HL-60 (cell line): Measurements from ENCODE around the gene AKAP8.

Experiments
- DNase-seq, 2 experiments: peaks; one replicate each; pipeline ENCODE4 v3.0.0-alpha.2; 2010 to 2020; ENCODE audit warnings: low read depth in 1 of 2, low spot score in 1 of 2
- H3K27ac ChIP-seq: fragments of 250-450 bp; sonication (Bioruptor Pico); replicated peaks from 2 replicates; pipeline ENCODE4 v1.5.1; 2020; ENCODE audit warnings: mild to moderate bottlenecking, moderate library complexity
- H3K27me3 ChIP-seq: fragments of 250-450 bp; sonication (Bioruptor Pico); 2 replicates; pipeline ENCODE4 v1.5.1; 2021; ENCODE audit warnings: mild to moderate bottlenecking, moderate library complexity; ENCODE audit not compliant: insufficient read depth, poor library complexity, severe bottlenecking
- H3K4me3 ChIP-seq: replicated peaks from 2 replicates; pipeline ENCODE4 v1.5.1; 2011; ENCODE audit warnings: mild to moderate bottlenecking, control low read depth, low read length; ENCODE audit not compliant: insufficient read depth
- GABPA ChIP-seq: IDR thresholded peaks from 2 replicates; pipeline ENCODE4 v1.6.1; 2012; ENCODE audit warnings: low read depth
- POLR2AphosphoS5 ChIP-seq: IDR thresholded peaks from 2 replicates; pipeline ENCODE4 v1.6.1; 2012; ENCODE audit warnings: low read depth
- REST ChIP-seq: IDR thresholded peaks from 2 replicates; pipeline ENCODE4 v1.6.1; 2012; ENCODE audit warnings: low read depth; ENCODE audit not compliant: insufficient replicate concordance
- SPI1 ChIP-seq: IDR thresholded peaks from 2 replicates; pipeline ENCODE4 v1.6.1; 2012; ENCODE audit warnings: low read depth, mild to moderate bottlenecking, borderline replicate concordance
- TF ChIP-seq, protein P1 (sequence below): IDR thresholded peaks from one replicate; pipeline ENCODE4 v1.5.1; 2011; ENCODE audit warnings: low read length, control low read depth, inconsistent platforms; ENCODE audit not compliant: insufficient read depth

AKAP8 gene

DNA sequence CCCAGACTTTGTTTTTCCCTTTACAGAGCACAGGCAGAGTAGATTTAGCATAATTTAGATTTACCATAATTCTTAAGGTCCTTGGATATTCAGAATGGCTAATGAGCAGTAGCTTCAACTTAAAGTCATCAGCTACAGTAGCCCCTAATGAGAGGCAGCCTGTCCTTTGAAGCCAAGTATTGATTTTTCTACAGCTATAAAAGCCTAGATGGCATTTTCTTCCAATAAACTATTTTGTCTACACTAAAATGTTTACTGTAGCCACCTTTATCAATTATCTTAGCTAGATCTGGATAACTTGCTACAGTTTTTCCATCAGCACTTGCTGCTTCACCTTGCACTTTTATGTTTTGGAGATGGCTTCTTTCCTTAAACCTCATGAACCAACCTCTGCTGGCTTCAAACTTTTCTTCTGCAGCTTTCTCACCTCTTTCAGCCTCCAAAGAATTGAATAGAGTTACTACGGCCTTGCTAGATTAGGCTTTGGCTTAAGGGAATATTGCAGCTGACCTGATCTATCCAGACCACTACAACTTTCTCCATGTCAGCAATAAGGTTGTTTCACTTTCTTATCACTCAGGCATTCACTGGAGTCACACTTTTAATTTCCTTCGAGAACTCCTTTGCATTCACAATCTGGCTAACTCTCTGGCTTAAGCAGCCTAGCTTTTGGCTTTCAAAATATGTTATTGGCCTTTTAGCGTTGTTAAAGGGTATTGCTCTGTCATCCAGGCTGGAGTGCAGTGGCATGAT is 73.8 kb downstream of the AKAP8 start:
- TF ChIP-seq REST: no peak
- no peak for TF ChIP-seq POLR2AphosphoS5
- TF ChIP-seq, protein P1, sequence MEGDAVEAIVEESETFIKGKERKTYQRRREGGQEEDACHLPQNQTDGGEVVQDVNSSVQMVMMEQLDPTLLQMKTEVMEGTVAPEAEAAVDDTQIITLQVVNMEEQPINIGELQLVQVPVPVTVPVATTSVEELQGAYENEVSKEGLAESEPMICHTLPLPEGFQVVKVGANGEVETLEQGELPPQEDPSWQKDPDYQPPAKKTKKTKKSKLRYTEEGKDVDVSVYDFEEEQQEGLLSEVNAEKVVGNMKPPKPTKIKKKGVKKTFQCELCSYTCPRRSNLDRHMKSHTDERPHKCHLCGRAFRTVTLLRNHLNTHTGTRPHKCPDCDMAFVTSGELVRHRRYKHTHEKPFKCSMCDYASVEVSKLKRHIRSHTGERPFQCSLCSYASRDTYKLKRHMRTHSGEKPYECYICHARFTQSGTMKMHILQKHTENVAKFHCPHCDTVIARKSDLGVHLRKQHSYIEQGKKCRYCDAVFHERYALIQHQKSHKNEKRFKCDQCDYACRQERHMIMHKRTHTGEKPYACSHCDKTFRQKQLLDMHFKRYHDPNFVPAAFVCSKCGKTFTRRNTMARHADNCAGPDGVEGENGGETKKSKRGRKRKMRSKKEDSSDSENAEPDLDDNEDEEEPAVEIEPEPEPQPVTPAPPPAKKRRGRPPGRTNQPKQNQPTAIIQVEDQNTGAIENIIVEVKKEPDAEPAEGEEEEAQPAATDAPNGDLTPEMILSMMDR: no peak
- no peak for TF ChIP-seq SPI1
- TF ChIP-seq GABPA: no peak
- no peaks in the 10 kb centered on the region for H3K27me3 ChIP-seq
- H3K4me3 ChIP-seq: no peak overlapping the region
- H3K27ac ChIP-seq: no peak overlapping the region
- DNase-seq: no peak

DNA sequence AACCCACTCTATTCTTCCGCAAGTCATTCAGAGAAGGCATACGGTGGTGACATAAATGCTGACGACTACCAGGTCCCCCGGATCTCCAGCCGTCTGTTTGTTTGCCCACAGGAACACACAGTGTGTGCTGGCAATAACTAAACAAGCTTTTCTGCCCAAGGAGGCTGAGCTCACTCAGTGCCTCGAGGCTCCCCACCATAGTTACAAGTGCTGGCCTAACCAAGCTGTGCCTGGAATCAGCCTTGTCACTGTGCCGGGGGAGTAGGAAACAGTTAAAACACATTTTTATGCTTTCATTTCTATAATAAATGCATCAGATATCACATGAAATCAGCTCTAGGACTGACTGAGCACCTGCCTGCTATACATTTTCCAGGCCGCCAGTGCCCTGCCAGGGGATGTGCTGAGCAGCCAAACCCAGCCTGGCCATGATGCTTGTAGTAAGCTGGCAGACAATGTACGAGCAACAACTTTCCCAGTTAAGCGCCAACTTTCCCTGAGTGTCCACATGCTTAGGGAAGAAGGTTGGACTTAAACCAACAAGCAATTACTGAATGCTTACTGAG is 75.4 kb downstream of the AKAP8 start:
- no peak for DNase-seq
- Histone ChIP-seq H3K27me3 (no peaks in the 10 kb centered on the region), H3K4me3 (no peak overlapping the region), H3K27ac (no peak overlapping the region)
- TF ChIP-seq GABPA (no peak), REST (no peak), POLR2AphosphoS5 (no peak), SPI1 (no peak)
- TF ChIP-seq, protein P1: no peak
